OCI-LY1 (cell line): Measurements from ENCODE around the gene ZNF558.
"Not testable (repeated sequence)": the region's sequence is repeated elsewhere in the genome, so short reads cannot be mapped to it uniquely, and the experiment has no call there.

Source experiments
- CTCF ChIP-seq: fragments of 200-600 bp; sonication (generic), shearing (Covaris generic); IDR thresholded peaks from 2 replicates; pipeline ENCODE4 v1.5.1; 2017; ENCODE audit warnings: mild to moderate bottlenecking, antibody characterized with exemption, low read length, moderate library complexity, mixed read lengths
- EZH2 ChIP-seq: fragments of 200-600 bp; sonication (generic), shearing (Covaris generic); IDR thresholded peaks from 2 replicates; pipeline ENCODE4 v1.8.0; 2017; ENCODE audit warnings: borderline replicate concordance, mixed run types, mild to moderate bottlenecking, antibody characterized with exemption, low read length, moderate library complexity, mixed read lengths

GRCh38 chr19:8767257-8767656 is 64.8 kb downstream of the ZNF558 start:
- not testable (repeated sequence) for TF ChIP-seq CTCF, EZH2
